ENCODE data around the gene CARD8. TPM values are rescaled to one million over a fixed set of nuclear protein-coding genes. Genes with fewer than 3 reads are reported as not detected.

The CARD8 gene
- total and polyA plus RNA-seq, 2 experiments from 2014 or later, result 16.6 to 17.1 TPM

DNA sequence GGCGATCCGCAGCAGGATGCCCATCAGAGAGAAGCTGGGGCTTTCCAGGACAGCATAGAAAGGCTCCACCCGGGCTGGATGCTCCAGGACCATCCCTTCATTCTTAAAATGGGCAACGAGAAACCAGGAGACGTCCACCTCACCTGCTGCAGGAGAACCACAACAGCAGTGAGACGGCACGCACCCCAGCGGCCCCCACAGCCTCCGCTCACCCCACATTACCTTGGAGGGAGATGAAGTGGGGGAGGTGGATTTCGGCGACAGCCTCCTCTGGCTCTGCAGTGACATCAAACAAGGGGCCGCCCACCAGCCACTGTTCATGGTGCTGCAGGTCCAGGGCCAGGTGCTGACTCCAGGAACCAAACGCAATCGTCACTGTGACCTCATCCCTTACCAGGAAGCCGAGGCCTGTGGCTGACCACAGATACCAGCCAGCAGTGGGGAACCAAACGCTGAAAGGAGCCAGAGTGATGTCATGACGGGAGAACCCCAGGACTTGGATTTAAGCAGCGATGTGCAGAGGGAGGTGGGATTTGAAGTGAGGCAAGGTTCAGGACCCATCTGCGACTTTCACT, 25.1 kb downstream of the CARD8 start:
- H3K36me3 ChIP-seq (ENCODE audit: insufficient read depth), result no peaks in the 10 kb centered on the region
- H3K36me3 Mint-ChIP-seq (ENCODE audit: low read depth), result peaks cover 27% of the 10 kb centered on the region

More for the DNA sequence above, 25.1 kb downstream of the CARD8 start:
- TF ChIP-seq CREB1 (CRISPR knock-in tag; IDR thresholded peaks at IDR 0.05; ENCODE audit: low read depth) (no peak), ZNF114 (CRISPR knock-in tag; IDR thresholded peaks at IDR 0.05) (no peak), EZH2 (IDR thresholded peaks at IDR 0.05; ENCODE audit: low read depth, unreplicated experiment) (no peak), JUNB (IDR thresholded peaks at IDR 0.05; ENCODE audit: unreplicated experiment) (no peak), STAT1 (IDR thresholded peaks at IDR 0.05; ENCODE audit: unreplicated experiment) (no peak), NANOG (IDR thresholded peaks at IDR 0.05; ENCODE audit: borderline replicate concordance) (no peak), POLR2AphosphoS5 (IDR thresholded peaks at IDR 0.05; ENCODE audit: low read depth) (no peak), EZH2phosphoT487 (IDR thresholded peaks at IDR 0.05; ENCODE audit: unreplicated experiment) (no peak), ZNF331 (CRISPR knock-in tag; IDR thresholded peaks at IDR 0.05; ENCODE audit: low read depth) (no peak)
- TF ChIP-seq, protein P1, sequence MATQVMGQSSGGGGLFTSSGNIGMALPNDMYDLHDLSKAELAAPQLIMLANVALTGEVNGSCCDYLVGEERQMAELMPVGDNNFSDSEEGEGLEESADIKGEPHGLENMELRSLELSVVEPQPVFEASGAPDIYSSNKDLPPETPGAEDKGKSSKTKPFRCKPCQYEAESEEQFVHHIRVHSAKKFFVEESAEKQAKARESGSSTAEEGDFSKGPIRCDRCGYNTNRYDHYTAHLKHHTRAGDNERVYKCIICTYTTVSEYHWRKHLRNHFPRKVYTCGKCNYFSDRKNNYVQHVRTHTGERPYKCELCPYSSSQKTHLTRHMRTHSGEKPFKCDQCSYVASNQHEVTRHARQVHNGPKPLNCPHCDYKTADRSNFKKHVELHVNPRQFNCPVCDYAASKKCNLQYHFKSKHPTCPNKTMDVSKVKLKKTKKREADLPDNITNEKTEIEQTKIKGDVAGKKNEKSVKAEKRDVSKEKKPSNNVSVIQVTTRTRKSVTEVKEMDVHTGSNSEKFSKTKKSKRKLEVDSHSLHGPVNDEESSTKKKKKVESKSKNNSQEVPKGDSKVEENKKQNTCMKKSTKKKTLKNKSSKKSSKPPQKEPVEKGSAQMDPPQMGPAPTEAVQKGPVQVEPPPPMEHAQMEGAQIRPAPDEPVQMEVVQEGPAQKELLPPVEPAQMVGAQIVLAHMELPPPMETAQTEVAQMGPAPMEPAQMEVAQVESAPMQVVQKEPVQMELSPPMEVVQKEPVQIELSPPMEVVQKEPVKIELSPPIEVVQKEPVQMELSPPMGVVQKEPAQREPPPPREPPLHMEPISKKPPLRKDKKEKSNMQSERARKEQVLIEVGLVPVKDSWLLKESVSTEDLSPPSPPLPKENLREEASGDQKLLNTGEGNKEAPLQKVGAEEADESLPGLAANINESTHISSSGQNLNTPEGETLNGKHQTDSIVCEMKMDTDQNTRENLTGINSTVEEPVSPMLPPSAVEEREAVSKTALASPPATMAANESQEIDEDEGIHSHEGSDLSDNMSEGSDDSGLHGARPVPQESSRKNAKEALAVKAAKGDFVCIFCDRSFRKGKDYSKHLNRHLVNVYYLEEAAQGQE (IDR thresholded peaks at IDR 0.05; ENCODE audit: unreplicated experiment), result no peak
- TF ChIP-seq, protein P2, sequence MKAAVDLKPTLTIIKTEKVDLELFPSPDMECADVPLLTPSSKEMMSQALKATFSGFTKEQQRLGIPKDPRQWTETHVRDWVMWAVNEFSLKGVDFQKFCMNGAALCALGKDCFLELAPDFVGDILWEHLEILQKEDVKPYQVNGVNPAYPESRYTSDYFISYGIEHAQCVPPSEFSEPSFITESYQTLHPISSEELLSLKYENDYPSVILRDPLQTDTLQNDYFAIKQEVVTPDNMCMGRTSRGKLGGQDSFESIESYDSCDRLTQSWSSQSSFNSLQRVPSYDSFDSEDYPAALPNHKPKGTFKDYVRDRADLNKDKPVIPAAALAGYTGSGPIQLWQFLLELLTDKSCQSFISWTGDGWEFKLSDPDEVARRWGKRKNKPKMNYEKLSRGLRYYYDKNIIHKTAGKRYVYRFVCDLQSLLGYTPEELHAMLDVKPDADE (IDR thresholded peaks at IDR 0.05), result no peak
- TF ChIP-seq, protein P3, sequence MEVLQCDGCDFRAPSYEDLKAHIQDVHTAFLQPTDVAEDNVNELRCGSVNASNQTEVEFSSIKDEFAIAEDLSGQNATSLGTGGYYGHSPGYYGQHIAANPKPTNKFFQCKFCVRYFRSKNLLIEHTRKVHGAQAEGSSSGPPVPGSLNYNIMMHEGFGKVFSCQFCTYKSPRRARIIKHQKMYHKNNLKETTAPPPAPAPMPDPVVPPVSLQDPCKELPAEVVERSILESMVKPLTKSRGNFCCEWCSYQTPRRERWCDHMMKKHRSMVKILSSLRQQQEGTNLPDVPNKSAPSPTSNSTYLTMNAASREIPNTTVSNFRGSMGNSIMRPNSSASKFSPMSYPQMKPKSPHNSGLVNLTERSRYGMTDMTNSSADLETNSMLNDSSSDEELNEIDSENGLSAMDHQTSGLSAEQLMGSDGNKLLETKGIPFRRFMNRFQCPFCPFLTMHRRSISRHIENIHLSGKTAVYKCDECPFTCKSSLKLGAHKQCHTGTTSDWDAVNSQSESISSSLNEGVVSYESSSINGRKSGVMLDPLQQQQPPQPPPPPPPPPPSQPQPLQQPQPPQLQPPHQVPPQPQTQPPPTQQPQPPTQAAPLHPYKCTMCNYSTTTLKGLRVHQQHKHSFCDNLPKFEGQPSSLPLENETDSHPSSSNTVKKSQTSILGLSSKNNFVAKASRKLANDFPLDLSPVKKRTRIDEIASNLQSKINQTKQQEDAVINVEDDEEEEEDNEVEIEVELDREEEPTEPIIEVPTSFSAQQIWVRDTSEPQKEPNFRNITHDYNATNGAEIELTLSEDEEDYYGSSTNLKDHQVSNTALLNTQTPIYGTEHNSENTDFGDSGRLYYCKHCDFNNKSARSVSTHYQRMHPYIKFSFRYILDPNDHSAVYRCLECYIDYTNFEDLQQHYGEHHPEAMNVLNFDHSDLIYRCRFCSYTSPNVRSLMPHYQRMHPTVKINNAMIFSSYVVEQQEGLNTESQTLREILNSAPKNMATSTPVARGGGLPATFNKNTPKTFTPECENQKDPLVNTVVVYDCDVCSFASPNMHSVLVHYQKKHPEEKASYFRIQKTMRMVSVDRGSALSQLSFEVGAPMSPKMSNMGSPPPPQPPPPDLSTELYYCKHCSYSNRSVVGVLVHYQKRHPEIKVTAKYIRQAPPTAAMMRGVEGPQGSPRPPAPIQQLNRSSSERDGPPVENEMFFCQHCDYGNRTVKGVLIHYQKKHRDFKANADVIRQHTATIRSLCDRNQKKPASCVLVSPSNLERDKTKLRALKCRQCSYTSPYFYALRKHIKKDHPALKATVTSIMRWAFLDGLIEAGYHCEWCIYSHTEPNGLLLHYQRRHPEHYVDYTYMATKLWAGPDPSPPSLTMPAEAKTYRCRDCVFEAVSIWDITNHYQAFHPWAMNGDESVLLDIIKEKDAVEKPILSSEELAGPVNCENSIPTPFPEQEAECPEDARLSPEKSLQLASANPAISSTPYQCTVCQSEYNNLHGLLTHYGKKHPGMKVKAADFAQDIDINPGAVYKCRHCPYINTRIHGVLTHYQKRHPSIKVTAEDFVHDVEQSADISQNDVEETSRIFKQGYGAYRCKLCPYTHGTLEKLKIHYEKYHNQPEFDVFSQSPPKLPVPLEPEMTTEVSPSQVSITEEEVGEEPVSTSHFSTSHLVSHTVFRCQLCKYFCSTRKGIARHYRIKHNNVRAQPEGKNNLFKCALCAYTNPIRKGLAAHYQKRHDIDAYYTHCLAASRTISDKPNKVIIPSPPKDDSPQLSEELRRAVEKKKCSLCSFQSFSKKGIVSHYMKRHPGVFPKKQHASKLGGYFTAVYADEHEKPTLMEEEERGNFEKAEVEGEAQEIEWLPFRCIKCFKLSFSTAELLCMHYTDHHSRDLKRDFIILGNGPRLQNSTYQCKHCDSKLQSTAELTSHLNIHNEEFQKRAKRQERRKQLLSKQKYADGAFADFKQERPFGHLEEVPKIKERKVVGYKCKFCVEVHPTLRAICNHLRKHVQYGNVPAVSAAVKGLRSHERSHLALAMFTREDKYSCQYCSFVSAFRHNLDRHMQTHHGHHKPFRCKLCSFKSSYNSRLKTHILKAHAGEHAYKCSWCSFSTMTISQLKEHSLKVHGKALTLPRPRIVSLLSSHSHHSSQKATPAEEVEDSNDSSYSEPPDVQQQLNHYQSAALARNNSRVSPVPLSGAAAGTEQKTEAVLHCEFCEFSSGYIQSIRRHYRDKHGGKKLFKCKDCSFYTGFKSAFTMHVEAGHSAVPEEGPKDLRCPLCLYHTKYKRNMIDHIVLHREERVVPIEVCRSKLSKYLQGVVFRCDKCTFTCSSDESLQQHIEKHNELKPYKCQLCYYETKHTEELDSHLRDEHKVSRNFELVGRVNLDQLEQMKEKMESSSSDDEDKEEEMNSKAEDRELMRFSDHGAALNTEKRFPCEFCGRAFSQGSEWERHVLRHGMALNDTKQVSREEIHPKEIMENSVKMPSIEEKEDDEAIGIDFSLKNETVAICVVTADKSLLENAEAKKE (CRISPR knock-in tag; IDR thresholded peaks at IDR 0.05), result no peak
- TF ChIP-seq, protein P4, sequence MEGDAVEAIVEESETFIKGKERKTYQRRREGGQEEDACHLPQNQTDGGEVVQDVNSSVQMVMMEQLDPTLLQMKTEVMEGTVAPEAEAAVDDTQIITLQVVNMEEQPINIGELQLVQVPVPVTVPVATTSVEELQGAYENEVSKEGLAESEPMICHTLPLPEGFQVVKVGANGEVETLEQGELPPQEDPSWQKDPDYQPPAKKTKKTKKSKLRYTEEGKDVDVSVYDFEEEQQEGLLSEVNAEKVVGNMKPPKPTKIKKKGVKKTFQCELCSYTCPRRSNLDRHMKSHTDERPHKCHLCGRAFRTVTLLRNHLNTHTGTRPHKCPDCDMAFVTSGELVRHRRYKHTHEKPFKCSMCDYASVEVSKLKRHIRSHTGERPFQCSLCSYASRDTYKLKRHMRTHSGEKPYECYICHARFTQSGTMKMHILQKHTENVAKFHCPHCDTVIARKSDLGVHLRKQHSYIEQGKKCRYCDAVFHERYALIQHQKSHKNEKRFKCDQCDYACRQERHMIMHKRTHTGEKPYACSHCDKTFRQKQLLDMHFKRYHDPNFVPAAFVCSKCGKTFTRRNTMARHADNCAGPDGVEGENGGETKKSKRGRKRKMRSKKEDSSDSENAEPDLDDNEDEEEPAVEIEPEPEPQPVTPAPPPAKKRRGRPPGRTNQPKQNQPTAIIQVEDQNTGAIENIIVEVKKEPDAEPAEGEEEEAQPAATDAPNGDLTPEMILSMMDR (conservative IDR thresholded peaks at IDR 0.05; ENCODE audit: low read depth in 2 of 2), result no peak
- Mint-ChIP-seq H3K4me3 (no peak overlapping the region), H3K27me3 (ENCODE audit: insufficient read depth, low read depth, poor library complexity) (peaks cover 6% of the 10 kb centered on the region), H3K27ac (no peak overlapping the region), H3K9me3 (peaks cover 4% of the 10 kb centered on the region; the same call in 2 of the 3 replicates), H3K4me1 (no peaks in the 10 kb centered on the region)
- Histone ChIP-seq H3K27ac (ENCODE audit: low read depth) (no peak overlapping the region), H4K20me1 (replicated peaks; ENCODE audit: insufficient read depth) (no peaks in the 10 kb centered on the region; the same call in 1 of the 2 replicates), H3F3A (replicated peaks; ENCODE audit: low read depth) (no peaks in the 10 kb centered on the region), H3K79me2 (replicated peaks; ENCODE audit: insufficient read depth) (no peaks in the 10 kb centered on the region), H3K4me3 (no peak overlapping the region), H3K4me2 (no peak overlapping the region), H3K9me2 (ENCODE audit: insufficient read depth) (no peaks in the 10 kb centered on the region), H2AFZ (no peak overlapping the region), H3K4me1 (ENCODE audit: insufficient read depth) (no peaks in the 10 kb centered on the region), H3K27me3 (ENCODE audit: insufficient read depth) (no peaks in the 10 kb centered on the region)
- ATAC-seq (no peak), DNase-seq (ENCODE audit: low spot score) (no peak)

All from GM23338 (cell line).